B cell (primary cell): ENCODE measurements around the gene CNOT6. TPM values are rescaled to one million over a fixed set of nuclear protein-coding genes. Genes with fewer than 3 reads are reported as not detected.

Experiments
- ATAC-seq: fragments of 200-7000 bp; cut with Tn5 transposase; one replicate; pipeline ENCODE4 v1.10.0; 2021; ENCODE audit warnings: low read depth, mild to moderate bottlenecking, moderate number of reproducible peaks, moderate library complexity
- CTCF ChIA-PET: fragments of 350-600 bp; sonication (Branson Sonifier 250); formaldehyde crosslinking; loops from one replicate; lab custom pipeline; 2021; ENCODE audit warnings: antibody characterized with exemption, inconsistent platforms; lab: Charles Lee
- POLR2A ChIA-PET: fragments of 350-600 bp; sonication (Branson Sonifier 250); formaldehyde crosslinking; loops from one replicate; lab custom pipeline; 2021; ENCODE audit warnings: antibody characterized with exemption; lab: Charles Lee
- DNase-seq: peaks from one replicate; pipeline ENCODE4 v3.0.0; 2013
- H2AFZ ChIP-seq: 2 replicates; pipeline ENCODE4 v1.6.1; 2012; ENCODE audit warnings: mild to moderate bottlenecking, low read depth, low read length; ENCODE audit not compliant: insufficient read depth, poor library complexity, severe bottlenecking
- H3K27ac ChIP-seq, 2 donors: 1 replicate in 1 of 2; 2 replicates in 1 of 2; pipeline ENCODE4 v1.5.1; 2012 to 2013; ENCODE audit warnings: low read length in 2 of 2, mild to moderate bottlenecking in 2 of 2, moderate library complexity in 1 of 2
- H3K27me3 ChIP-seq, 4 experiments: fragments of 200-600 bp in 1 of 4; sonication (generic) in 1 of 4; replicated peaks in 1 of 4; 1 replicate in 2 of 4; 2 replicates in 2 of 4; pipeline versions ENCODE4 v1.6.1 to v1.7.0; 2013 to 2016; ENCODE audit warnings: low read length in 3 of 4, mild to moderate bottlenecking in 2 of 4, mixed read lengths in 1 of 4, moderate library complexity in 1 of 4; ENCODE audit not compliant: insufficient read depth in 4 of 4, control insufficient read depth in 3 of 4; ENCODE audit errors: control extremely low read depth in 1 of 4
- H3K36me3 ChIP-seq, 2 experiments: replicated peaks in 1 of 2; 1 replicate in 1 of 2; 2 replicates in 1 of 2; pipeline versions ENCODE4 v1.6.1 to v1.7.1; 2013; ENCODE audit warnings: low read length in 1 of 2; ENCODE audit not compliant: insufficient read depth in 2 of 2, control insufficient read depth in 1 of 2; ENCODE audit errors: control extremely low read depth in 1 of 2, extremely low read depth in 1 of 2
- H3K4me1 ChIP-seq, 2 donors: fragments of 200-600 bp in 1 of 2; sonication (generic) in 1 of 2; 1 replicate in 1 of 2; 2 replicates in 1 of 2; pipeline versions ENCODE4 v1.5.1 to v1.6.1; 2013 to 2017; ENCODE audit warnings: low read length in 2 of 2; ENCODE audit not compliant: control insufficient read depth in 2 of 2, insufficient read depth in 2 of 2
- H3K4me2 ChIP-seq: replicated peaks from 2 replicates; pipeline ENCODE3; 2012; ENCODE audit warnings: mild to moderate bottlenecking, low read depth, low read length; ENCODE audit not compliant: poor library complexity, severe bottlenecking
- H3K4me3 ChIP-seq, 5 experiments: fragments of 200-600 bp in 1 of 5; sonication (generic) in 1 of 5; 1 replicate in 3 of 5; 2 replicates in 2 of 5; pipeline versions ENCODE4 v1.5.1 to v1.7.0; 2011 to 2016; ENCODE audit warnings: low read length in 4 of 5, mild to moderate bottlenecking in 4 of 5, low read depth in 2 of 5, control low read depth in 1 of 5, moderate library complexity in 1 of 5; ENCODE audit not compliant: insufficient read depth in 1 of 5; ENCODE audit errors: control extremely low read depth in 1 of 5, extremely low read depth in 1 of 5
- H3K79me2 ChIP-seq: fragments of 200-600 bp; sonication (generic); one replicate; pipeline ENCODE4 v1.6.0; 2016; ENCODE audit warnings: low read length; ENCODE audit not compliant: control insufficient read depth, insufficient read depth
- H3K9ac ChIP-seq: fragments of 200-600 bp; sonication (generic); 2 replicates; pipeline ENCODE4 v1.6.1; 2017; ENCODE audit warnings: mild to moderate bottlenecking, low read length, moderate library complexity
- H3K9me3 ChIP-seq, 3 donors: one replicate each; pipeline versions ENCODE4 v1.6.1 to v1.7.1; 2013; ENCODE audit warnings: low read length in 2 of 3; ENCODE audit not compliant: control insufficient read depth in 2 of 3, insufficient read depth in 1 of 3; ENCODE audit errors: control extremely low read depth in 1 of 3
- H4K20me1 ChIP-seq: 2 replicates; pipeline ENCODE4 v1.6.0; 2012; ENCODE audit warnings: mild to moderate bottlenecking, low read length; ENCODE audit not compliant: insufficient read depth, control insufficient read depth, poor library complexity, severe bottlenecking
- H3K27ac Mint-ChIP-seq: one replicate; pipeline ENCODE4 v1.8.0; 2021; ENCODE audit warnings: mixed read lengths
- H3K27me3 Mint-ChIP-seq: one replicate; pipeline ENCODE4 v1.8.0; 2021; ENCODE audit warnings: mixed read lengths
- H3K4me1 Mint-ChIP-seq: one replicate; pipeline ENCODE4 v1.8.0; 2021; ENCODE audit warnings: mixed read lengths
- H3K4me3 Mint-ChIP-seq: one replicate; pipeline ENCODE4 v1.8.0; 2021; ENCODE audit warnings: mixed read lengths
- H3K9me3 Mint-ChIP-seq: one replicate; pipeline ENCODE4 v1.8.0; 2022; ENCODE audit warnings: mixed read lengths; ENCODE audit not compliant: insufficient read depth
- CTCF ChIP-seq: fragments of 200-600 bp; IDR thresholded peaks from one replicate; pipeline ENCODE4 v1.8.0; 2022; ENCODE audit warnings: antibody characterized with exemption, mild to moderate bottlenecking
- EZH2 ChIP-seq: IDR thresholded peaks from 2 replicates; pipeline ENCODE4 v1.6.1; 2012; ENCODE audit warnings: borderline replicate concordance, low read depth, mild to moderate bottlenecking, moderate library complexity, low read length; ENCODE audit not compliant: insufficient read depth, poor library complexity, severe bottlenecking
- WGBS: methylation state at CpG from one replicate; pipeline ENCODE4 v1.1.5; 2013; ENCODE audit warnings: missing lambda C conversion rate; ENCODE audit not compliant: insufficient coverage; 5-methylcytosine and 5-hydroxymethylcytosine counted together
- intact Hi-C: fragments of 100-400 bp; cut with micrococcal nuclease; formaldehyde crosslinking; loops from one replicate; pipeline ENCODE4 v1.10.0; 2022
- polyA plus RNA-seq: library from polyadenylated mRNA; depleted of rRNA; stranded (reverse); fragments of >200 nt; gene quantifications from 2 replicates; pipeline ENCODE4 v1.2.3, GENCODE V29; 2012
- total RNA-seq, 2 donors: library from RNA; stranded (reverse); fragments of 120-200 nt in 1 of 2; gene quantifications; 1 replicate in 1 of 2; 2 replicates in 1 of 2; pipeline versions ENCODE4 v1.2.3 to v1.2.4, GENCODE V29; 2013 to 2022

Gene CNOT6
- total and polyA plus RNA-seq, 2 donors (not counting 1 experiment from before 2014, with no cell fraction given): 4.3 to 31.1 TPM

GRCh38 chr5:180541710-180542109 is 47.5 kb downstream of the CNOT6 start:
- H3K36me3 ChIP-seq: peaks cover 6 to 15% of the 10 kb centered on the region in 2 experiments

GRCh38 chr5:180545248-180545647 is 51.1 kb downstream of the CNOT6 start:
- no peaks in the 10 kb centered on the region for H3K9me3 Mint-ChIP-seq
- Histone ChIP-seq H3K36me3 (peaks cover 9 to 18% of the 10 kb centered on the region in 2 experiments), H3K27ac (no peak overlapping the region), H4K20me1 (no peaks in the 10 kb centered on the region), H3K4me3 (no peak overlapping the region), H3K27me3 (no peaks in the 10 kb centered on the region), H3K9me3 (no peaks in the 10 kb centered on the region), H3K79me2 (peaks cover 61% of the 10 kb centered on the region), H2AFZ (no peak overlapping the region), H3K9ac (no peak overlapping the region), H3K4me2 (no peak overlapping the region), H3K4me1 (no peaks in the 10 kb centered on the region)
- H3K27ac Mint-ChIP-seq: no peak overlapping the region
- H3K27me3 Mint-ChIP-seq: no peaks in the 10 kb centered on the region
- DNase-seq: no peak
- no peak for TF ChIP-seq CTCF
- TF ChIP-seq EZH2: no peak
- no peak for ATAC-seq
- ChIA-PET POLR2A (no interaction called here), CTCF (no interaction called here)
- intact Hi-C loops: no loop called here
- peaks cover 11% of the 10 kb centered on the region for H3K4me1 Mint-ChIP-seq
- no peak overlapping the region for H3K4me3 Mint-ChIP-seq
- WGBS: no CpG with 5 or more reads among the region's 3 CpGs

More at GRCh38 chr5:180541710-180542109, 47.5 kb downstream of the CNOT6 start:
- ChIA-PET POLR2A (no interaction called here), CTCF (interaction anchor here (0.6 to 0.7 kb wide), 2 partner anchors 17 to 346 kb away, joined by 5 read pairs; no protein-coding TSS in a partner anchor)
- no peaks in the 10 kb centered on the region for H3K9me3 ChIP-seq
- H3K27me3 Mint-ChIP-seq: no peaks in the 10 kb centered on the region
- intact Hi-C loops: no loop called here
- H3K4me3 Mint-ChIP-seq: no peak overlapping the region
- WGBS: 100% methylated on average over 7 of the region's 9 CpGs
- H2AFZ ChIP-seq: no peak overlapping the region
- no peak overlapping the region for H3K27ac Mint-ChIP-seq
- no peaks in the 10 kb centered on the region for H3K4me1 ChIP-seq
- H3K9me3 Mint-ChIP-seq: no peaks in the 10 kb centered on the region
- no peak overlapping the region for H3K4me3 ChIP-seq
- no peak overlapping the region for H3K9ac ChIP-seq
- H3K79me2 ChIP-seq: peaks cover 57% of the 10 kb centered on the region
- TF ChIP-seq CTCF: no peak
- TF ChIP-seq EZH2: no peak
- ATAC-seq: no peak
- no peaks in the 10 kb centered on the region for H3K27me3 ChIP-seq
- H3K27ac ChIP-seq: no peak overlapping the region
- DNase-seq: no peak
- H3K4me2 ChIP-seq: no peak overlapping the region
- peaks cover 16% of the 10 kb centered on the region for H3K4me1 Mint-ChIP-seq
- H4K20me1 ChIP-seq: peaks cover 6% of the 10 kb centered on the region
